ENCODE results near the gene FCN3. TPM values are rescaled to one million over a fixed set of nuclear protein-coding genes. Genes with fewer than 3 reads are reported as not detected.
A peak's percentile ranks its signal among the peaks of the same experiment; 100 is the strongest.

FCN3 gene
- total RNA-seq, 6 experiments from 2014 or later, result not detected

- peaks cover 35% of the 10 kb centered on the region for H3K4me1 Mint-ChIP-seq (ENCODE audit: low read depth)
- TF ChIP-seq CTCF (IDR thresholded peaks at IDR 0.05), result no peak
- H3K27me3 Mint-ChIP-seq (ENCODE audit: insufficient read depth), result no peaks in the 10 kb centered on the region
- peaks cover 16% of the 10 kb centered on the region for H3K36me3 Mint-ChIP-seq (ENCODE audit: low read depth)
- H3K9me3 Mint-ChIP-seq, result no peaks in the 10 kb centered on the region
- H3K4me3 Mint-ChIP-seq, result no peak overlapping the region
- no peak for DNase-seq
- H3K27ac Mint-ChIP-seq, result peak overlapping the region; percentile 1; the same call in 1 of the 2 replicates
Measured at GRCh38 chr1:27327964-27328363, 46.7 kb downstream of the FCN3 start.

GRCh38 chr1:27325286-27325685 is 49.3 kb downstream of the FCN3 start:
- Mint-ChIP-seq H3K9me3 (no peaks in the 10 kb centered on the region), H3K27ac (no peak overlapping the region), H3K4me3 (no peak overlapping the region), H3K27me3 (ENCODE audit: insufficient read depth) (no peaks in the 10 kb centered on the region; the same call in 1 of the 2 replicates), H3K4me1 (ENCODE audit: low read depth) (peaks cover 47% of the 10 kb centered on the region), H3K36me3 (ENCODE audit: low read depth) (peaks cover 22% of the 10 kb centered on the region)
- no peak for TF ChIP-seq CTCF (IDR thresholded peaks at IDR 0.05)
- no peak for DNase-seq

GRCh38 chr1:27322569-27323240 is 51.9 kb downstream of the FCN3 start:
- Mint-ChIP-seq H3K9me3 (no peaks in the 10 kb centered on the region), H3K4me3 (peak overlapping the region; percentile 94), H3K36me3 (ENCODE audit: low read depth) (peaks cover 22% of the 10 kb centered on the region), H3K27ac (peak overlapping the region; percentile 88), H3K27me3 (ENCODE audit: insufficient read depth) (peaks cover 1% of the 10 kb centered on the region), H3K4me1 (ENCODE audit: low read depth) (peaks cover 55% of the 10 kb centered on the region)
- DNase-seq, result no peak
- TF ChIP-seq CTCF (IDR thresholded peaks at IDR 0.05), result no peak

- peaks cover 55% of the 10 kb centered on the region for H3K4me1 Mint-ChIP-seq (ENCODE audit: low read depth)
- peak; percentile 65 for TF ChIP-seq CTCF (IDR thresholded peaks at IDR 0.05)
- peak; percentile 95 for DNase-seq
- H3K9me3 Mint-ChIP-seq, result no peaks in the 10 kb centered on the region
- peak within 1 kb of the TSS; percentile 88 for H3K27ac Mint-ChIP-seq
- H3K27me3 Mint-ChIP-seq (ENCODE audit: insufficient read depth), result peaks cover 1% of the 10 kb centered on the region
- H3K4me3 Mint-ChIP-seq, result peak within 1 kb of the TSS; percentile 94
- peaks cover 22% of the 10 kb centered on the region for H3K36me3 Mint-ChIP-seq (ENCODE audit: low read depth)
Measured at GRCh38 chr1:27321813-27322568, 52.6 kb downstream of the FCN3 start, which contains the start of gene TMEM222. TSS of gene TMEM222 (plus strand) at chr1:27322163. CDS start at chr1:27322198, 35 bp downstream.

Other genes with a start within 250 kb of the FCN3 start
- 10 to 100 TPM; 37.1 to 51.0 (median 44.7) TPM for gene SLC9A1, start 219.7 kb downstream of the FCN3 start, total RNA-seq (2021; fragmentation: NEBNext Ultra II Directional; extraction: Animal tissue kit (Norgen Biotek cat#: 25700))
- 10 to 100 TPM; 26.2 to 30.3 (median 28.0) TPM for gene WDTC1, start 140.2 kb downstream of the FCN3 start, total RNA-seq (2021; fragmentation: NEBNext Ultra II Directional; extraction: Animal tissue kit (Norgen Biotek cat#: 25700))
- gene TMEM222, start 52.7 kb downstream of the FCN3 start, total RNA-seq (2021; fragmentation: NEBNext Ultra II Directional; extraction: Animal tissue kit (Norgen Biotek cat#: 25700)), result 10 to 100 TPM; 41.3 to 54.6 (median 46.1) TPM
- gene SYTL1, start 32.8 kb downstream of the FCN3 start, total RNA-seq (2021; fragmentation: NEBNext Ultra II Directional; extraction: Animal tissue kit (Norgen Biotek cat#: 25700)), result under 1 TPM in 2 of 6 experiments, not detected in 4; 0.08 to 0.45 TPM
- 10 to 100 TPM; 22.6 to 30.8 (median 27.7) TPM for gene MAP3K6, start 7.9 kb downstream of the FCN3 start, total RNA-seq (2021; fragmentation: NEBNext Ultra II Directional; extraction: Animal tissue kit (Norgen Biotek cat#: 25700))
- not detected for gene CD164L2, start 8.5 kb upstream of the FCN3 start, total RNA-seq (2021; fragmentation: NEBNext Ultra II Directional; extraction: Animal tissue kit (Norgen Biotek cat#: 25700))
- gene GPR3, start 17.8 kb upstream of the FCN3 start, total RNA-seq (2021; fragmentation: NEBNext Ultra II Directional; extraction: Animal tissue kit (Norgen Biotek cat#: 25700)), result 1 to 10 TPM; 2.3 to 3.3 (median 2.9) TPM
- 10 to 100 TPM; 84.4 to 99.7 (median 93.1) TPM for gene WASF2, start 115.3 kb upstream of the FCN3 start, total RNA-seq (2021; fragmentation: NEBNext Ultra II Directional; extraction: Animal tissue kit (Norgen Biotek cat#: 25700))
- gene AHDC1, start 229.3 kb upstream of the FCN3 start, total RNA-seq (2021; fragmentation: NEBNext Ultra II Directional; extraction: Animal tissue kit (Norgen Biotek cat#: 25700)), result 10 to 100 TPM; 30.7 to 53.2 (median 34.7) TPM